Mucosa of rectum (tissue), 2 donors: ENCODE results near the gene DBNDD2.

Experiments used
- H3K27ac ChIP-seq, 2 donors: one replicate each; pipeline ENCODE4 v1.7.0; 2013; ENCODE audit warnings: inconsistent platforms in 2 of 2, low read depth in 2 of 2, low read length in 2 of 2
- H3K27me3 ChIP-seq, 2 donors: one replicate each; pipeline ENCODE4 v1.7.0; 2013; ENCODE audit warnings: low read length in 2 of 2; ENCODE audit not compliant: control insufficient read depth in 2 of 2, insufficient read depth in 2 of 2
- H3K36me3 ChIP-seq, 2 donors: one replicate each; pipeline ENCODE4 v1.7.0; 2013; ENCODE audit warnings: low read length in 2 of 2; ENCODE audit not compliant: control insufficient read depth in 2 of 2, insufficient read depth in 2 of 2
- H3K4me1 ChIP-seq, 2 donors: one replicate each; pipeline ENCODE4 v1.7.0; 2013; ENCODE audit warnings: low read length in 2 of 2, mild to moderate bottlenecking in 1 of 2; ENCODE audit not compliant: control insufficient read depth in 2 of 2, insufficient read depth in 2 of 2
- H3K4me3 ChIP-seq, 2 donors: one replicate each; pipeline ENCODE4 v1.7.0; 2013; ENCODE audit warnings: low read length in 2 of 2
- H3K9ac ChIP-seq, 2 donors: one replicate each; pipeline ENCODE4 v1.7.0; 2013; ENCODE audit warnings: low read length in 2 of 2, low read depth in 1 of 2, mild to moderate bottlenecking in 1 of 2
- H3K9me3 ChIP-seq, 2 donors: one replicate each; pipeline ENCODE4 v1.7.0; 2013; ENCODE audit warnings: low read length in 2 of 2; ENCODE audit not compliant: control insufficient read depth in 2 of 2
- donor health status: healthy.
- donor health status: Normal muscosa, but diverticular disease.

DBNDD2 gene

GRCh38 chr20:45378191-45378590 lies 29.9 kb upstream of the DBNDD2 start, which contains the start of gene TP53TG5:
Gene TP53TG5, minus strand, starts transcription at chr20:45378325. Its CDS starts 89 bp downstream, at chr20:45378236.
- no peak within 1 kb of the TSS for H3K9ac ChIP-seq
- no peaks in the 10 kb centered on the region for H3K27me3 ChIP-seq
- H3K4me3 ChIP-seq, result no peak within 1 kb of the TSS
- H3K9me3 ChIP-seq, result no peaks in the 10 kb centered on the region
- H3K27ac ChIP-seq, result no peak within 1 kb of the TSS
- H3K36me3 ChIP-seq, result no peaks in the 10 kb centered on the region
- H3K4me1 ChIP-seq, result peaks cover 4 to 6% of the 10 kb centered on the region in 2 donors

GRCh38 chr20:45387274-45387673 lies 20.8 kb upstream of the DBNDD2 start:
- H3K9me3 ChIP-seq, result no peaks in the 10 kb centered on the region
- no peak overlapping the region for H3K9ac ChIP-seq
- no peaks in the 10 kb centered on the region for H3K36me3 ChIP-seq
- H3K27ac ChIP-seq, result no peak overlapping the region
- H3K4me1 ChIP-seq, result no peaks in the 10 kb centered on the region
- no peak overlapping the region for H3K4me3 ChIP-seq
- H3K27me3 ChIP-seq, result no peaks in the 10 kb centered on the region

GRCh38 chr20:45390931-45391330 lies 17.2 kb upstream of the DBNDD2 start:
- Histone ChIP-seq H3K27ac (no peak overlapping the region), H3K27me3 (no peaks in the 10 kb centered on the region), H3K4me3 (no peak overlapping the region)

GRCh38 chr20:45391559-45391958 lies 16.5 kb upstream of the DBNDD2 start:
- Histone ChIP-seq H3K27ac (no peak overlapping the region), H3K9ac (no peak overlapping the region), H3K36me3 (no peaks in the 10 kb centered on the region), H3K4me3 (no peak overlapping the region), H3K9me3 (no peaks in the 10 kb centered on the region), H3K4me1 (no peaks in the 10 kb centered on the region), H3K27me3 (no peaks in the 10 kb centered on the region)

More at GRCh38 chr20:45390931-45391330, 17.2 kb upstream of the DBNDD2 start:
- Histone ChIP-seq H3K36me3 (no peaks in the 10 kb centered on the region), H3K4me1 (no peaks in the 10 kb centered on the region), H3K9ac (no peak overlapping the region), H3K9me3 (no peaks in the 10 kb centered on the region)

- Histone ChIP-seq H3K27ac (no peak overlapping the region), H3K4me3 (no peak overlapping the region), H3K27me3 (no peaks in the 10 kb centered on the region), H3K9me3 (no peaks in the 10 kb centered on the region), H3K9ac (no peak overlapping the region), H3K36me3 (no peaks in the 10 kb centered on the region), H3K4me1 (no peaks in the 10 kb centered on the region)
These were observed 15.4 kb upstream of the DBNDD2 start for GRCh38 chr20:45392733-45393132.

- Histone ChIP-seq H3K27ac (no peak overlapping the region), H3K9ac (no peak overlapping the region)
These were observed 13.6 kb upstream of the DBNDD2 start for GRCh38 chr20:45394221-45395113.

GRCh38 chr20:45395114-45395415 lies 13.0 kb upstream of the DBNDD2 start:
- Histone ChIP-seq H3K4me1 (no peaks in the 10 kb centered on the region), H3K27me3 (no peaks in the 10 kb centered on the region), H3K36me3 (no peaks in the 10 kb centered on the region), H3K9ac (no peak overlapping the region), H3K4me3 (no peak overlapping the region), H3K27ac (no peak overlapping the region), H3K9me3 (no peaks in the 10 kb centered on the region)

More at GRCh38 chr20:45394221-45395113, 13.6 kb upstream of the DBNDD2 start:
- Histone ChIP-seq H3K4me1 (no peaks in the 10 kb centered on the region), H3K9me3 (no peaks in the 10 kb centered on the region), H3K4me3 (no peak overlapping the region), H3K27me3 (no peaks in the 10 kb centered on the region), H3K36me3 (no peaks in the 10 kb centered on the region)

GRCh38 chr20:45399018-45399417 lies 9.1 kb upstream of the DBNDD2 start:
- Histone ChIP-seq H3K4me3 (no peak overlapping the region), H3K36me3 (no peaks in the 10 kb centered on the region), H3K27ac (no peak overlapping the region), H3K27me3 (no peaks in the 10 kb centered on the region), H3K9me3 (peaks cover 0 to 4% of the 10 kb centered on the region in 2 donors), H3K9ac (no peak overlapping the region), H3K4me1 (no peaks in the 10 kb centered on the region)

- Histone ChIP-seq H3K27ac (no peak overlapping the region), H3K4me3 (no peak overlapping the region), H3K9me3 (peaks cover 0 to 4% of the 10 kb centered on the region in 2 donors), H3K27me3 (no peaks in the 10 kb centered on the region), H3K9ac (no peak overlapping the region), H3K36me3 (no peaks in the 10 kb centered on the region), H3K4me1 (peaks cover 3 to 6% of the 10 kb centered on the region in 2 donors)
These were observed 7.6 kb upstream of the DBNDD2 start for GRCh38 chr20:45400346-45401031.

- Histone ChIP-seq H3K27ac (no peak overlapping the region), H3K4me3 (no peak overlapping the region), H3K9me3 (peaks cover 0 to 4% of the 10 kb centered on the region in 2 donors), H3K9ac (no peak overlapping the region), H3K27me3 (no peaks in the 10 kb centered on the region), H3K36me3 (no peaks in the 10 kb centered on the region), H3K4me1 (peaks cover 11 to 13% of the 10 kb centered on the region in 2 donors)
These were observed 5.1 kb upstream of the DBNDD2 start for GRCh38 chr20:45402946-45403345.
